PC-3 (cell line): ENCODE results near the gene TMEM91. TPM values are rescaled to one million over a fixed set of nuclear protein-coding genes. Genes with fewer than 3 reads are reported as not detected.

Experiments
- ATAC-seq: fragments of 200-7000 bp; cut with Tn5 transposase; 2 replicates; pipeline ENCODE4 v1.9.1; 2020; ENCODE audit warnings: mild to moderate bottlenecking, moderate library complexity
- BruUV-seq: library from RNA; stranded (reverse); fragments of 400-500 nt; replicated peaks from 2 replicates; lab custom pipeline; 2021; lab: Mats Ljungman, UMichigan
- CTCF ChIA-PET: fragments of 300-600 bp; sonication (Branson Sonifier 250); formaldehyde crosslinking; loops from one replicate; lab custom pipeline; 2022; ENCODE audit warnings: antibody characterized with exemption; lab: Charles Lee
- POLR2A ChIA-PET: fragments of 300-600 bp; sonication (Branson Sonifier 250); formaldehyde crosslinking; loops from one replicate; lab custom pipeline; 2022; ENCODE audit warnings: antibody characterized with exemption; ENCODE audit not compliant: unreplicated experiment; lab: Charles Lee
- DNase-seq: peaks from one replicate; pipeline ENCODE4 v3.0.0-alpha.2; 2015
- H2AFZ ChIP-seq: fragments of 300-600 bp; sonication (generic); 2 replicates; pipeline ENCODE4 v1.6.0; 2016; ENCODE audit warnings: antibody characterized with exemption, low read length
- H3F3A ChIP-seq: fragments of 300-600 bp; sonication (generic); one replicate; pipeline ENCODE4 v1.6.0; 2017; ENCODE audit warnings: antibody characterized with exemption, low read length, control low read depth, mild to moderate bottlenecking; ENCODE audit not compliant: unreplicated experiment
- H3K27ac ChIP-seq: fragments of 300-600 bp; sonication (generic); 2 replicates; pipeline ENCODE4 v1.5.1; 2016; ENCODE audit warnings: mild to moderate bottlenecking, low read length
- H3K27me3 ChIP-seq: fragments of 300-600 bp; sonication (generic); 2 replicates; pipeline ENCODE4 v1.6.1; 2016; ENCODE audit warnings: low read length, mixed read lengths
- H3K36me3 ChIP-seq: fragments of 300-600 bp; sonication (generic); 2 replicates; pipeline ENCODE4 v1.6.1; 2016; ENCODE audit warnings: low read depth, mixed run types, low read length, mixed read lengths
- H3K4me1 ChIP-seq: fragments of 300-600 bp; sonication (generic); 2 replicates; pipeline ENCODE4 v1.5.1; 2016; ENCODE audit warnings: low read length; ENCODE audit not compliant: insufficient read depth
- H3K4me2 ChIP-seq: fragments of 300-600 bp; sonication (generic); 2 replicates; pipeline ENCODE4 v1.6.0; 2016; ENCODE audit warnings: low read length
- H3K4me3 ChIP-seq: fragments of 300-600 bp; sonication (generic); 2 replicates; pipeline ENCODE4 v1.5.1; 2016; ENCODE audit warnings: mild to moderate bottlenecking, low read length, mixed read lengths
- H3K79me2 ChIP-seq: fragments of 300-600 bp; sonication (generic); 2 replicates; pipeline ENCODE4 v1.6.1; 2017; ENCODE audit warnings: low read length, mixed read lengths
- H3K9ac ChIP-seq: fragments of 300-600 bp; sonication (generic); 2 replicates; pipeline ENCODE4 v1.6.0; 2016; ENCODE audit warnings: mild to moderate bottlenecking, low read length
- H3K9me2 ChIP-seq: fragments of 300-600 bp; sonication (generic); replicated peaks from 2 replicates; pipeline ENCODE4 v1.6.1; 2016; ENCODE audit warnings: mixed run types, low read length, mixed read lengths
- H3K9me3 ChIP-seq: fragments of 300-600 bp; sonication (generic); 2 replicates; pipeline ENCODE4 v1.6.1; 2016; ENCODE audit warnings: low read length, mixed read lengths
- H4K20me1 ChIP-seq: fragments of 300-600 bp; sonication (generic); 2 replicates; pipeline ENCODE4 v1.6.1; 2016; ENCODE audit warnings: low read length, mixed read lengths
- EZH2 ChIP-seq: fragments of 300-600 bp; sonication (generic); IDR thresholded peaks from one replicate; pipeline ENCODE4 v1.6.1; 2017; ENCODE audit warnings: antibody characterized with exemption, mild to moderate bottlenecking, low read length; ENCODE audit not compliant: unreplicated experiment
- EZH2phosphoT487 ChIP-seq: fragments of 300-600 bp; sonication (generic); IDR thresholded peaks from 2 replicates; pipeline ENCODE4 v1.6.1; 2018; ENCODE audit warnings: mild to moderate bottlenecking, antibody characterized with exemption, low read length, borderline replicate concordance
- intact Hi-C: fragments of 100-400 bp; cut with micrococcal nuclease; formaldehyde crosslinking; loops from 2 replicates; pipeline ENCODE4 v1.9.0; 2023
- total RNA-seq: library from RNA; depleted of rRNA; stranded (reverse); fragments of >200 nt; gene quantifications from 2 replicates; pipeline ENCODE4 v1.2.3, GENCODE V29; 2014
- TF ChIP-seq, protein P1 (sequence below): fragments of 300-600 bp; sonication (generic); conservative IDR thresholded peaks from 2 replicates; pipeline ENCODE4 v1.5.1; 2017; ENCODE audit warnings: antibody characterized with exemption, low read depth, mild to moderate bottlenecking, low read length

TMEM91 gene
- total RNA-seq, 1 experiment from 2014 or later, result 2.4 TPM

DNA sequence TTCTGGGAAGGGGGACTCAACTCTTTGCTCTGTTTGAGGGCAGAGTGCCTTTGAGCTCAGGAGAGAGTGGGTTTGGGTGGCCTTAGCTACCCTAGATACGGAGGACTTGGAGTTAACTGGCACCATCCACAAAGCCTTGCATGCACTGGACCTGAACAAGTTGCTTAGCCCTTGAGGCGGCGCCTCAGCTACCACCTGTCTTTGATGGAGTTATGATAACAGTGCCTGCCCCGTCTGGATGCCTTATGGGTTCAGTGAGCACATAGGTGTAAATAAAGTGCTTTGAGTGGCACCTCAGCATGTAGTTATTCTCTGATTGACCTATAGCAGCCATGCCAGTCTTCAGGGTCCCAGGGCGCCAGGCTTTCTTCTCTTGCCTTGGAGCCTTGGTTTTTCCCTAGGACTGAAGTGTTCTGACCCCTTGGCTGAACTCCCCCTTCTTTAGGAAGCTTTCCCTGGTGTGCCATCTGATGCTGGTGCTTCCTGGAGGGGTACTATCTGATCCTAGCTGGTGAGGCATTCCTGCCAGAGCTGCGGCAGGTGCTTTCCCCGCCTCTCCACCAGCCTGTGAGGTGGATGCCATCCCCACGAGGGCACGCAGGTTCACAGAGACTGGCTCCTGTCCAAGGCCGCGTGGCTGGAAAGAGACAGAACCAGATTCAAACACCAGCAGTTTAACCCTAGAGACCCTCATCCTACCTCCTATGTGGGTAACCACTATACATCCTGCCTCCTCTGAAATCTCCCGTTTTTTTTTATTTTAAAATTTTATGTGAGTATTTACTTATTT lies 27.0 kb downstream of the TMEM91 start:
- no TSS peak for BruUV-seq
- intact Hi-C loops, result no loop called here
- DNase-seq (no peak), ATAC-seq (no peak)
- Histone ChIP-seq H3K27me3 (no peaks in the 10 kb centered on the region), H3K27ac (no peak overlapping the region), H3K4me1 (0 out of 2 replicates have a peak, but pooled peaks cover 5% of the 10 kb centered on the region), H2AFZ (no peak overlapping the region), H4K20me1 (no peaks in the 10 kb centered on the region), H3K79me2 (peaks cover 9% of the 10 kb centered on the region), H3K4me2 (no peak overlapping the region), H3K9me2 (no peaks in the 10 kb centered on the region), H3K9me3 (no peaks in the 10 kb centered on the region), H3K9ac (no peak overlapping the region), H3F3A (no peaks in the 10 kb centered on the region), H3K36me3 (no peaks in the 10 kb centered on the region), H3K4me3 (no peak overlapping the region)
- POLR2A ChIA-PET, result no interaction called here
- CTCF ChIA-PET, result no interaction called here
- TF ChIP-seq EZH2 (no peak), EZH2phosphoT487 (no peak)
- TF ChIP-seq, protein P1, sequence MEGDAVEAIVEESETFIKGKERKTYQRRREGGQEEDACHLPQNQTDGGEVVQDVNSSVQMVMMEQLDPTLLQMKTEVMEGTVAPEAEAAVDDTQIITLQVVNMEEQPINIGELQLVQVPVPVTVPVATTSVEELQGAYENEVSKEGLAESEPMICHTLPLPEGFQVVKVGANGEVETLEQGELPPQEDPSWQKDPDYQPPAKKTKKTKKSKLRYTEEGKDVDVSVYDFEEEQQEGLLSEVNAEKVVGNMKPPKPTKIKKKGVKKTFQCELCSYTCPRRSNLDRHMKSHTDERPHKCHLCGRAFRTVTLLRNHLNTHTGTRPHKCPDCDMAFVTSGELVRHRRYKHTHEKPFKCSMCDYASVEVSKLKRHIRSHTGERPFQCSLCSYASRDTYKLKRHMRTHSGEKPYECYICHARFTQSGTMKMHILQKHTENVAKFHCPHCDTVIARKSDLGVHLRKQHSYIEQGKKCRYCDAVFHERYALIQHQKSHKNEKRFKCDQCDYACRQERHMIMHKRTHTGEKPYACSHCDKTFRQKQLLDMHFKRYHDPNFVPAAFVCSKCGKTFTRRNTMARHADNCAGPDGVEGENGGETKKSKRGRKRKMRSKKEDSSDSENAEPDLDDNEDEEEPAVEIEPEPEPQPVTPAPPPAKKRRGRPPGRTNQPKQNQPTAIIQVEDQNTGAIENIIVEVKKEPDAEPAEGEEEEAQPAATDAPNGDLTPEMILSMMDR, result no peak

DNA sequence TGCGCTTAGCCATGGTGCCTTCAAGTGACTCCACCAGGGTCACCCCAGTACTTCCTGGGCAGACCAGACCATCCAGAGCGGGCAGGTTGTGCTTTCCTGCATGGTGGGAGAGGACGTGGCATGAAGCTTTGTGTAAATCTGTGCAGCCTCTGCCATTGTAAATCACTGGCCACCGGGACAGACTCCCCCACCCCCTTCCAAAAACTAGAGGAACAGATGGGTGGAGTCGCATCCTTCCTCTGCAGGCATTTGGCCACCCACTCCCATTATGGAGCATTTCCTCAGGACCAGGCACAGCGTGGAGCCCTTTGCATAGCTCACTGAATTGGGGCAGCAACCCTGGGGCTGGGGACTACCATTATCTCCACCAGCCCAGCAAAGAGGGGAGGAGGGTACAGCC lies 29.4 kb downstream of the TMEM91 start:
- no TSS peak for BruUV-seq
- DNase-seq (no peak), ATAC-seq (no peak)
- no peak overlapping the region for H3K9ac ChIP-seq
- H4K20me1 ChIP-seq, result no peaks in the 10 kb centered on the region
- H3K9me3 ChIP-seq, result no peaks in the 10 kb centered on the region
- no peaks in the 10 kb centered on the region for H3K36me3 ChIP-seq
- ChIA-PET POLR2A (no interaction called here), CTCF (no interaction called here)
- intact Hi-C loops, result no loop called here
- no peaks in the 10 kb centered on the region for H3K9me2 ChIP-seq
- H3K79me2 ChIP-seq, result no peaks in the 10 kb centered on the region
- no peaks in the 10 kb centered on the region for H3F3A ChIP-seq
- no peak overlapping the region for H3K27ac ChIP-seq
- no peak overlapping the region for H2AFZ ChIP-seq
- TF ChIP-seq EZH2phosphoT487 (no peak), EZH2 (no peak)
- TF ChIP-seq, protein P1, result no peak
- H3K4me2 ChIP-seq, result no peak overlapping the region
- H3K27me3 ChIP-seq, result no peaks in the 10 kb centered on the region
- H3K4me1 ChIP-seq, result peaks cover 9% of the 10 kb centered on the region
- H3K4me3 ChIP-seq, result no peak overlapping the region

DNA sequence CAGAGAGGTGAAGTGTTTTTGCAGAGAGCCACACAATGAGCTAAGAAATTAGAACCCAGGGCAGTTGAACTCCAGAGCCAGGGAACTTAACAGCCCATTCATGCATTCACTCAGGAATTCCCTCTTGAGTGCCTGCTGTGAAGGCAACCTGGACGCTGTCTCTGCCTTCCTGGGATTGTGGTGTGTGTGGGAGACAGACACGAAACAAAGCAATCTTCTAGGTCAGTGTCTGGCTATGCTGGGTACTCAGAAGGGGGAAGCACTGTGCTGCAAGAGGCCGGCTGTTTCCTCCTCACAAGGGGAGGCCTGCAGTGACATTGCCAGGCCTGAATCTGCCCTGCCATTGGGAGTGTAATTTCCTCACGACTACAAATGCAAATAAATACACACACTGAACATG lies 30.9 kb downstream of the TMEM91 start:
- ChIA-PET POLR2A (no interaction called here), CTCF (no interaction called here)
- H3K9me3 ChIP-seq, result no peaks in the 10 kb centered on the region
- H3K4me3 ChIP-seq, result no peak overlapping the region
- no peak overlapping the region for H2AFZ ChIP-seq
- ATAC-seq, result no peak
- H3K27ac ChIP-seq, result no peak overlapping the region
- intact Hi-C loops, result no loop called here
- H3K4me2 ChIP-seq, result no peak overlapping the region
- H3K79me2 ChIP-seq, result no peaks in the 10 kb centered on the region
- no peak for TF ChIP-seq EZH2
- no peak for TF ChIP-seq EZH2phosphoT487
- TF ChIP-seq, protein P1, result no peak
- H4K20me1 ChIP-seq, result no peaks in the 10 kb centered on the region
- H3K9me2 ChIP-seq, result no peaks in the 10 kb centered on the region
- H3F3A ChIP-seq, result no peaks in the 10 kb centered on the region
- no peak for DNase-seq
- H3K9ac ChIP-seq, result no peak overlapping the region
- H3K4me1 ChIP-seq, result peaks cover 9% of the 10 kb centered on the region
- H3K36me3 ChIP-seq, result no peaks in the 10 kb centered on the region
- no peaks in the 10 kb centered on the region for H3K27me3 ChIP-seq
- no TSS peak for BruUV-seq
